Posterior vena cava (tissue), 2 donors: ENCODE data around the gene CARS1. TPM values are rescaled to one million over a fixed set of nuclear protein-coding genes. Genes with fewer than 3 reads are reported as not detected.

ENCODE experiments used
- DNase-seq: peaks from one replicate; pipeline ENCODE4 v3.0.0-alpha.2; 2020; ENCODE audit warnings: low spot score
- intact Hi-C, 2 donors: fragments of 100-400 bp; cut with DNase I; formaldehyde crosslinking; loops; one replicate each; pipeline versions ENCODE4 v1.14.1 to v1.14.2; 2022 to 2023
- total RNA-seq, 2 donors: library from RNA; stranded (reverse); fragmentation: NEBNext Ultra II Directional; extraction: Animal tissue kit (Norgen Biotek cat#: 25700); gene quantifications; one replicate each; pipeline ENCODE4 v1.2.1, GENCODE V29; 2021
- donor health status: DM: yes; HTN: yes; CAD: no.
- donor health status: DM: yes; HTN: yes; CAD: no.

The CARS1 gene
- total RNA-seq, 2 donors from 2014 or later: 44.2 to 60.6 TPM

DNA sequence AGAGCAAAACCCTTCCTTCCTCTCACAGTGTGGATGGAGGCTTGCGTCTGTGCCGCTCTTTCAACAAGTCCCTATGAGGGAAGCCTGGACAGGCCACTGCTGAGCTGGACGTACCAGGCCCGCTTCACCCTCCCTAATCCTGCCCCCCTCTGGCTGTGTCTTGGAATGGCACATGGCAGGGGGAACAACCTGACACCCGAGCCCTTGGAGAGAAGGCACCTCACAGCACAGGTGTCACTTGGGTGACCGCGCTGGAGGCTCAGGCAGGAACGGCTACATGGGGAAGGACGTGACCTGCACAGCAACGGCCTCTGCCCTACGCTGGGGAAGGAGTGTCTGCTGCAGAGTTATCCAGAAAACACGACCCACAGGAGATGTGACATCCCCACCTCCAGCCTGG lies 11.0 kb downstream of the CARS1 start:
- intact Hi-C loops: loop anchor here in 1 of 2 donors (10.0 kb wide), 1 partner anchor 179 kb away; no protein-coding TSS in a partner anchor
- no peak for DNase-seq

DNA sequence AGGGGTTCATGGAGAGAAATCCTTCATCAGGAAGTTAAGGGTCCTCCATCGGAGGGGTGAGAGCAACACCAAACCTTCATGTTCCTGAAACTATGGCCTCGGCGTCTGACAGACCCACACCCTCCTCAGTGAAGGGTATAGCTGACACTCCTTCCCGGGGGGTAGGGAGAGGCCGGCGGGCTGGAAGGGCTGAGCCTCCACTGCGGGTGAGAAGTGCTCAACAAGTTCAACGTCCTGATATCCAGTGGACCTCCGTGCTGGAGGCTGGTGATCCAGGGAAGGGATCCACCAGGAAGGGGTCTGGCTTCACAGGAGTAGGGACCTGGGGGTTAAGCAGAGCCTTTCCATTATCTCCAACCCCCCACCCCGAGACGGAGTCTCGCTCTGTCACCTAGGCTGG lies 12.3 kb downstream of the CARS1 start:
- intact Hi-C loops: loop anchor here in 1 of 2 donors (10.0 kb wide), 1 partner anchor 180 kb away; no protein-coding TSS in a partner anchor
- DNase-seq: no peak

DNA sequence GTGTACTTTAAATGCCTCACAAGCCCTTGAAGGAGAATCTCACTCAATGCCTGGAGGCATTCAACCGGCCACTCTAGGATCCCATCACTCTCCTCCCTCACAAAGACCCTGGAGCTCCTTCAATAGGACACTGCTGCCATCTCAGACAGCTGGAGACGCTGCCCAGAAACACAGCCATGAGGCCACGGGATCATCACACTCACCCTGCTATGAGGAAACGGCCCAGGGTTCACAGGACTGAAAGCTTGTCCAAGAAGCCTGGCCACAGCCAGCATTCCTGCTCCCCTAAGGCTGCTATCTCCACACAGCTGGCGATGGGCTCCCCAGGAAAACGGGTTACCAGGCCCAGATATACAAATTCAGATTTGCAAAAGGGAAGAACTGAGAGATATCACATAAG lies 13.2 kb downstream of the CARS1 start:
- DNase-seq: no peak

DNA sequence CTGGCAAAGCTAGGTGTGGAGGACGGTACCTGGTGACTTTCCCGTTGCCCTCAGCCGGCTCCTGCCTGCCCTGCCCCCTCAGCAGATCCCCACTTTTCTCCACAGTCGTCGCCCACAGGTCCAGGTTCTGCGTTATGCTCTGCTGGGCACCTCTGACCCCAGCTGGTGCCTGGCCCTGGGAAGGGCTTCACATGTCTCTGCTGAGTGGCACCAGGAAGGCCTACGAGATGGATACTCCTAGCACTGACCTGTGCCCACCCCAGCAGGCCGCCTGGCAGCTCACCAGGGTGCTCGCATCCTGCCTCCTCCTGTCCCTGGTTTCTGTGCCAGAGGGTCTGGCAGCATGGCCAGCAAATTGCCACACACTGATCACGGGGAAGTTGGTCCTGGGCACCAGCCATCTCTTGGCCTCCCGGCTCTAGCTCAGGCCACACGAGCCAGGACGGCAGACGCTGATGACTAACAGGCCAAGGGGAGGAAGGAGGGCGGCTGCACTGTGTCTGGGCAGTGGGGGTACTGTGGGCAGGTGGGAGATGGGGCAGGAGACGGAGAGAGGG lies 13.8 kb downstream of the CARS1 start:
- intact Hi-C loops: loop anchor here in 1 of 2 donors (10.0 kb wide), 1 partner anchor 181 kb away; no protein-coding TSS in a partner anchor
- DNase-seq: peak; percentile 91

More for the DNA sequence above, 13.2 kb downstream of the CARS1 start:
- intact Hi-C loops: loop anchor here in 1 of 2 donors (10.0 kb wide), 1 partner anchor 181 kb away; no protein-coding TSS in a partner anchor

DNA sequence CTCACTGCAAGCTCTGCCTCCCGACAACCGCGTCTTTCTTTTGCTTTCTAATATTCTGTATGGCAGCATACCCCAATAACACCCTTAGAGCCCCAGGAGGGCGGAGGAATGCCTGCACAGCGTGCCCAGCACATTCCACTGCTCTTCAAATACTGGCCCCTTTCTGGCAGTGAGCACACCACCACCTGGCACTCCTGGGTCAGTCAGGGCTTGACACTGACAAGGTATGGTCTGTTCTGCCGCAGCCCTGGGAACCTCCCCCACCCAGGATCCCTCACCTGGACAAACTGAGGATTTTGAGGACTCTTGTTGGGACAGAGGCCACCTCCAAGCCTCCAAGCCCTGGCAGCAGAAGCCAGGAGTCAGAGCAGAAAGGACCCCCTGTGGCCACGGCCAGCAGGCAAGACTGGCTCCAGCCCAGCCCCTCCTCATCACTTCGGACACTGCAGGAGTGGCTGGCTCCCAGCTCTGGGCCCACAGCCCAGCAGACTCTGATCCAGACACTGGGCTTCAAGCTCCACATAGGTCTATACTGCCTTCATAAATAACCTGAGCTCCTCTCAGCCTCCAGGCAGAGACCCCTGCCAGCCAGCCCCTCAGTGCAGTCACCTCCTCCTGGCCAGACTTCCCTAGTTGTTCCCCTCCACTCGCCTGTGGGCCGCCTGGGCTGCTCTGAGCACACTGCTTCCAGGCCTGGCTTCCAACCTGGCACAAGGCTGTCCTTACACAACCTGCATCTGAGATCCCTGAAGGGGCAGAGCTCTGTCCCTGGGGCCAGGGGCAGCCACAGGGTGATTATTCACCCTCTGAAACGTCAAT lies 14.5 kb downstream of the CARS1 start:
- intact Hi-C loops: loop anchor here in 1 of 2 donors (10.0 kb wide), 1 partner anchor 182 kb away; no protein-coding TSS in a partner anchor
- DNase-seq: no peak

DNA sequence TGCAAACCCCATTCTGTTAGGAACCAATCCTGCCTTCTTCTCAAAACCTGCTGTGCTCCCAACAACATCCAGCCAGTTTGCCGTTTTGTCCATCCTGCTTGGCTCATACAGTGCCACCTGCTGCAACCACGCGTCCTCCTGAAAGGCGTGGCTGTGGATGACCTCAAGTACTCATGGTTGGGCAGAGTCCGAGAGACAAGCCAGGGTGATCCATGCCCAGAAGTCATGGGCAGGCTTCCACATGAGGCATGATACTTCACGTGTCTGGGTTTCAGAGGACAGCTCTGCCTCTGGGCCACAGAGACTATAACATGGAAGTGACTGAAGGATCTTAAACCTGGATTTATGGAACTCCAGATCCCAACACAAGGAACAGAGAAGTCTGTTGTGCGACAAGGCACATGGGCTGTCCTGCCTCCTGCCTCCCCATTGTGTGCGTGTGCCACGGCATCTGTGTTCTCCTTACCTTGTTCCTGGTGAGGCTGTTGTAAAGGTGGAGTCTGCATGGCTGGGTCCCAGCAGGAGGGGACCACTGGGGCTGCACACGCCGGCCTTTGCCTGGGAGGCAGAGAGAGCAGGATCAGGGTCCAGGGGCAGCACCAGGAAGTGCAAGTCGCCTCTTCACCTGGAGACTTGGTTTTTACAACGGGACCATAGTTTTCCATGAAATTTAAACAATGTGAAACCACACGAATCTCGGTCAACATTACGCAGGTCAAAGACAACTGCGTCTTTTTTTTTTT lies 15.4 kb downstream of the CARS1 start:
- intact Hi-C loops: loop anchor here in 1 of 2 donors (10.0 kb wide), 1 partner anchor 183 kb away; no protein-coding TSS in a partner anchor
- DNase-seq: no peak

DNA sequence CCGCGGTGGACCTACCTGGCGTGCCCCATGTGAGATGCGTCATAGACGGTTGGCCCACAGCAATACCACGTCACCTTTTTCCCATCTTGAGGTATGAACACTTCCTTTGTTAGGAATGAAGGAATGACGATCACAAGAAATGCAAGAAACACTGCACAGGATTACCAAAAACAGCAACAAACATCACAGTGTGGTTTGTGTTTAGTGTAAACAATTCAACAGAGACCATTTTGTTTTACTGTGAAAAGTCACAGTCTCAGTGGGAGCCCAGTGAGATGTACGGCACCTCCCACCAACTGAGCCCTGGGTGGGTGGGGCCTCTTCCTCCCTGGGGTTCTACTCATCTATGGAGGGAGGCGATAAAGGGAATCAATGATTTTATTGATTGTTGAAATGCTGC lies 16.3 kb downstream of the CARS1 start:
- no peak for DNase-seq
- intact Hi-C loops: loop anchor here in 1 of 2 donors (10.0 kb wide), 1 partner anchor 184 kb away; no protein-coding TSS in a partner anchor

DNA sequence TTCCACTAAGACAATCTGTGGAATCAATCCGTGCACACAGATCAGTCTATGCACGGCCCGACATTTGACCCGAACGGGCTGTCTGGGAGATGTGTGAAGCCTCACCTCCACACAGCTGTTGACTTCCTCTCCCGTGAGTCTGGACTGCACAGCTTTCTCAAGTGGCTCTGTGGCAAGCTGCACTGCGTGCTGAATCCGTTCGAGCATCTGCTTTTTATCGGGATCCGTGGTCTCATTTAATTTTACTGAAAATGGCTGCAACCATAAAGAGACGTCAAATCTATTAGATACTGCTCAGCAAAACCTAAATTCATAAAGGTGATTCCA lies 19.3 kb downstream of the CARS1 start:
- intact Hi-C loops: loop anchor here (1.0 to 2.0 kb wide), 2 partner anchors 53 kb away; no protein-coding TSS in a partner anchor

DNA sequence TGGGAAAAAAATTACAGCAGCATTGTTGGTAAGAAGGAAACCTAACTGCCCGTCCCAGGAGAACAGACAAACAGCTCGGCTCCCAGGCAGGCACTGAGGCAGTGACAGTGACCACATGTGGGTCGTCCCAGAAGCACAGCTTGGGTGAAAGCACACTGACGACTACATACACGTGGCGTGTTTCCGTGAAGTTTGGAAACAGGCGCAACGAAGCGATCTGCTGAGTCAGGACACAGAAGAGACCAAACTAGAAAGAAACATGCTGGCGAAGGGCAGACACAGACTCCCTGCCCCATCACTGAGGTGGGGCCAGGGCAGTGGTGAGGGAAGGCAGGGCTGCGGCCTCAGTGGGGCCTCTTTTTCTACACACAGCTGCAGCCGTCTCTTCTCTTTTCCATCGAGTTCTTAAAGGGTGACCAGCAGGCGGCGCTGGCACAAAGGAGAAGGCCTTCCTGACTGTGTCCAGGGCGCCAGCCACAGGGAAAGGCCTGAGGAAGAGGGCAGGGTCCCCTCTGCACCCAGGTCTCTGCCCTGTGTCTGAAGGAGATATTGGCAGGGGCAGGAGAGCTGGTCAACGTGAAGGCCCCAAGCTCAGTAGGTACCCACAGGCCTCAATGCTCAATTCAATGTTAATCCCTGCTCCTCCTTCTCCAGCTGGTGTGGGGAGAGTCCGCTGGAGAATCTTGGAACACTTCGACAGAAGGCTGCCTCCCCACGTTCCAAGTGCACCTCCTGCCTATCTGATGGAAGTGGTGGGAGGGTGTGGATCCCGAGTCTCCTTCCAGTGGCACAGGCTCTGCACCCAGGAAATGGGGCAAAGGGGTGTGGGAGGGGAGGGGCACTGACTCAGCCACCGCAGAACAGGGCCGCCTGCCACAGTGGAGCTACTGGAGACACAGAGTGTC lies 19.9 kb downstream of the CARS1 start:
- DNase-seq: peak; percentile 95
- intact Hi-C loops: loop anchor here in 1 of 2 donors (1.0 kb wide), 1 partner anchor 54 kb away; no protein-coding TSS in a partner anchor

More for the DNA sequence above, 19.3 kb downstream of the CARS1 start:
- no peak for DNase-seq

DNA sequence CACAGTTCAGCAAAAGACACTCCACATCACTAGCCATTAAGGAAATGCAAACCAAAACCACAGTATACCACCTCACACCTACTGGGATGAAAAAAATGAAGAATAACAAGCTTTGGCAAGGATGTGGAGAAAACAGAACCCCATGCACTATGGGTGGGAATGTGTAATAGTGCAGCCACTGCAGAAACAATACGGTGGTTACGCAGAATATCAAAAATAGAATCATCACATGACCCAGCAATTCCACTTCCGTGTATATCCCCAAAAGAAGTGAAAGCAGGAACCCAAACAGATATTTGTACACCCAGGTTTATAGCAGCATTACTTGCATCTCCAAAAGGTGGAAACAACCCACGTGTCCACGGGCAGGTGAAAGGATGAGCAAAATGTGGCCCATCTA lies 20.8 kb downstream of the CARS1 start:
- DNase-seq: no peak
- intact Hi-C loops: no loop called here

DNA sequence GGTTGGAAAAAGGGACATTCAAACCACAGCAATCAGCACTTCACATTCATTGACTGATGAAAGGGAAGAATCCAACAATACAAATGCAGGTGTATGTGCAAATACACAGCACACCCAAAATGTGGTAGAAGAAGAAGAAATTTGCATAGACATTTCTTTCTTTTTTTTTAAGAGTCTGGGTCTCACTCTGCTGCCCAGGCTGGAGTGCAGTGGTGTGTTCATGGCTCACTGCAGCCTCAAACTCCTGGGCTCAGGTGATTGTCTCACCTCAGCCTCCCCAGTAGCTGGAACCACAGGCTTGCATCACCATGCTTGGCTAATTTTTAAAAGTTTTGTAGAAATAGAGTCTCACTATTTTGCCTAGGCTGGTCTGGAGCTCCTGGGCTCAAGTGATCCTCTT lies 21.9 kb downstream of the CARS1 start:
- DNase-seq: no peak
- intact Hi-C loops: no loop called here

DNA sequence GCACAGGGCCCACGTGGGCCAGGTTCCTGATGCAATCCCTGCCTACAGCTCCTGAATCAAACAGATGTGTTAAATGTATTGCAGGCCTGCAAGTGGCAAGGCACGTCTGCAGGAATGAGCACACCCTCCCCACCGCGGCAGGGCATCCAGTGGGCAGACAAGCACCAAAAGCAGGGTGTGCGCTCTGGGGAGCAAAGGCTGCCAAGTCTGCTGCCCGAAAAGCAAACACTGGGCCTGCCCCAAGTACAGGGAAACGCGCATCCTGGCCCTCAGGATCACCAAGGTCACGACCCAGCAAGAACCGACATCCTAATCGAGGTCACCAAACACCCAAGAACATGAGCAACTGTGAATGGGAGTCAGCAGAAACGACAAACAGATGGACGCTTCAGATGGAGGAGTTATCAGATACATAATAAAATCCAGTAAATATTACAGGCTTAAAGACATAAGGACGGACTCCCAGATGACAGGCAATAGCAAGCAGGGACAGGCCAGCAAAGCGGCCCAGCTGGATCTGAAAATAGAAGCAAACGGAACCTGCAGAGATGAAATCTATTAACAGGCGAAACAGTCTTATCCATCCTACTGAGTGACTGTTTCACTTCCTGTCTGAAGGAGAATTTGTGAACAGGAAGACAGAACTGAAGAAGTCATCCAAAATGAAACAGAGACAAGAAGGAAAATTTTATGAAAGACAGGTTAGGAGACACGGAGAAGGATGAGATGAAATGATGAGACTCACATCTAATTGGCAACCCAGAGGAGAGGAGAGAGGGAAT lies 26.7 kb downstream of the CARS1 start:
- intact Hi-C loops: no loop called here
- no peak for DNase-seq

DNA sequence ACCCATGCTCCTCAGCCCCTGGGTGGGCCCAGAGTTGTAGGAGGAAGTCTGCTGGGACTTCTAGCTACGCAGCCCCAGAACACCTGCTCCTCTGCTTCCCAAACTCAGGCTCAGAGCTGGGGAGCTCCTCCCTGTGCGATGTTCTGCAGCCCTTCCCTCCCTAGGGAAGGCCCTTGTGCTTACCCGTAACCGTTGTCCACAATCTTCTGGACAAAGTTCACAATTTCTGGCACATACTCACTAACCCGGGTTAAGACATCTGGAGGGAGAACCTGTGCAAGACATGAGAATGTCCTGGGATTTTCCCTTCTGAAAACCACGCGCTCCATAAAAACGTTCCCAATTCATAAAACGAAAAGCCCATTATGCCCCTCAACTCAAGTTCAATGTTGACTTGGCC lies 28.4 kb downstream of the CARS1 start:
- DNase-seq: no peak
- intact Hi-C loops: loop anchor here in 1 of 2 donors (10.0 kb wide), 1 partner anchor 176 kb away; no protein-coding TSS in a partner anchor

DNA sequence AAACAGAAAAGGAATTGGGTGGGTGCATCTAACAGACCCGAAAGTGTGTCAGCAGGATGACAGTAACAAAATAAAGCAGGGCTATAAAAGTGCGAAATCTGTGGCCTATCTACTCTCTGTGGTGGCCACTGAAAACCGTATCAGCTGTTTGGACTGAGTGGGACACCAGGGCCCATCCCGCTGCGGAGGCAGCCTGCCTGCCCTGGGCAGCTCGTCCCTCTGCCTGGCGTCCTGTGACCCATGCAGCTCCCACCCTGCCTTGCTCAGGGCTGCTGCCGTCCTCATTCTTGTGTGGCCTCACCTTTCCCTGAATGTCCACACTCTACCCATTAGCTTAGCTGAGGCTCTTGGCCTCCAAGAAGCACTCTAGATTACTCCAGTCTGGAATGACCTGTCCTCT lies 30.4 kb downstream of the CARS1 start:
- intact Hi-C loops: loop anchor here in 1 of 2 donors (10.0 kb wide), 1 partner anchor 178 kb away; no protein-coding TSS in a partner anchor
- DNase-seq: no peak

DNA sequence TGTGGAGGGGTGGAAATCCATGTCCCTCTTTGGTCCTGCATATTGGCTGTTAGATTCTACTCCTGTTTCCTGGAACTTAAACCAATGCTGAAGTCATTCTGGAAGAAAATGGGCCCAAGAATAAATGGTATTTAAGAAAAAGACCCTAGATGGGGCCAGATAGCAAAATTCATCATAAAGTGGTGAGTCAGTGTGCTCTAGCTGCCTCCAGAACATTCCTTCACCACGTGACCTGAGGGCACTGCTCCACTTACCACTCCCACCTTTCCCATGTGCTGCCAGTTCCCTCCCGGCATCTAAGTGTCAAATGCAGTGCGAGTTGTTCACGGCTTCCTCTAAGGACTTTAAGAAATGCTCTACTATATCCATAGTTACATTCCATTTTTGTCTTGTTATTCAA lies 34.2 kb downstream of the CARS1 start:
- DNase-seq: no peak

DNA sequence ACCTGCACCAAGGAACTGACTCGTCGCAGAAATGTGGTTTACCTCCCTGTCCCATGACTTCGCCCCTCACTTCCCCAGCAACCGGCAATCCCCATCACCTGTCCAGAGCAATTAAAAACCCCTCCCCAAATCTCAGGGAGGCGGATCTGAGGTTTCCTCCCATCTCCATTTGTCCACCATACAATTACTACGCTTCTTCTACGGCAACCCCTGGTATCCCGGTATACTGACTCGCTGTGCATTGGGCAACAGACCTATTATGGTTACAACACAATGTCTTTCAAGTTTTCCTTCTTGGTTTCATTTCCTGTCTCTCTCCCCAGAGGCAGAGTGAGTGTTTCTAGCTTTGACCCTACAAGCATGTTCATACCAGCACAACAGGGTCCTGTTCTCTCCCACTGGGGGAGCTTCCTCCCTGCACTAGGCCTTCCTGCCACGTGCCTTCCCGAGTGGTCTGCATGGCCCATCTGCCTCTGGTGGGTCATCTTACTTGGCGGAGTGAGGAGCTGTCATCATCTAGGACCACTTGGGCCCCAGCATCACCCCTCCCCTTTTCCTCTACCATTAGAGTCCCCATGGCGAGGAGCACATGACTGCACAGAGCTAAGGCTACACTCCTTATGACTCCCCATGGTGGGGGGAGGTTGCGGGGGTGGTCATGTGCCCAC lies 34.8 kb downstream of the CARS1 start:
- DNase-seq: no peak
- intact Hi-C loops: loop anchor here in 1 of 2 donors (10.0 kb wide), 1 partner anchor 182 kb away; no protein-coding TSS in a partner anchor

More for the DNA sequence above, 34.2 kb downstream of the CARS1 start:
- intact Hi-C loops: loop anchor here in 1 of 2 donors (10.0 kb wide), 1 partner anchor 182 kb away; no protein-coding TSS in a partner anchor

DNA sequence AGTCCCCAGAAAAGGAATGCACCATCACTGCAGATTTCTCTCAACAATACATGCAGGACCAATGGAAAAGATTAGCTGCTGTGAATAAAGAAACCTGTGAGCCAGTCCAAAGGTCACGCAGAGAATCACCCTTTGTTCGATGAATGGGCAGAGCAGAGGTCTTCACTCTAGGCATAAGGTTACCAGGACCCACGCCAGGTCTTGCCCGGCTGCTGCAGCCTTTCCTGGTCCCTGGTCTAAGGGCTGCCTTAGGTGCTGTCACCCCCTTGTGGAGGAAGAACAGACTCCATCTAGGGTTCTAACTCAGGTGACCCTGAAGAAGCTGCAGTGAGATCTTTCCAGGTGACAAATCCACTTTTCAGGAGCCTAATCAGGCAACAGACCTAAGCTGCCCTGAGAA lies 36.1 kb downstream of the CARS1 start:
- intact Hi-C loops: loop anchor here in 1 of 2 donors (10.0 kb wide), 1 partner anchor 184 kb away; no protein-coding TSS in a partner anchor

More for the DNA sequence above, 36.1 kb downstream of the CARS1 start:
- no peak for DNase-seq
